HG02840 (cell line): Measurements from ENCODE around the gene SRP14.
A peak's percentile ranks its signal among the peaks of the same experiment; 100 is the strongest.
"Not testable (repeated sequence)": the region's sequence is repeated elsewhere in the genome, so short reads cannot be mapped to it uniquely, and the experiment has no call there.

Experiments used
- ATAC-seq: cut with Tn5 transposase; IDR thresholded peaks from one replicate; pipeline ENCODE4 v1.9.1; 2021; ENCODE audit warnings: mild to moderate bottlenecking, moderate library complexity, moderate number of reproducible peaks; ENCODE audit not compliant: unreplicated experiment, low FRiP score

The SRP14 gene

GRCh38 chr15:40052604-40053003 is 13.6 kb upstream of the SRP14 start:
- no peak for ATAC-seq

DNA sequence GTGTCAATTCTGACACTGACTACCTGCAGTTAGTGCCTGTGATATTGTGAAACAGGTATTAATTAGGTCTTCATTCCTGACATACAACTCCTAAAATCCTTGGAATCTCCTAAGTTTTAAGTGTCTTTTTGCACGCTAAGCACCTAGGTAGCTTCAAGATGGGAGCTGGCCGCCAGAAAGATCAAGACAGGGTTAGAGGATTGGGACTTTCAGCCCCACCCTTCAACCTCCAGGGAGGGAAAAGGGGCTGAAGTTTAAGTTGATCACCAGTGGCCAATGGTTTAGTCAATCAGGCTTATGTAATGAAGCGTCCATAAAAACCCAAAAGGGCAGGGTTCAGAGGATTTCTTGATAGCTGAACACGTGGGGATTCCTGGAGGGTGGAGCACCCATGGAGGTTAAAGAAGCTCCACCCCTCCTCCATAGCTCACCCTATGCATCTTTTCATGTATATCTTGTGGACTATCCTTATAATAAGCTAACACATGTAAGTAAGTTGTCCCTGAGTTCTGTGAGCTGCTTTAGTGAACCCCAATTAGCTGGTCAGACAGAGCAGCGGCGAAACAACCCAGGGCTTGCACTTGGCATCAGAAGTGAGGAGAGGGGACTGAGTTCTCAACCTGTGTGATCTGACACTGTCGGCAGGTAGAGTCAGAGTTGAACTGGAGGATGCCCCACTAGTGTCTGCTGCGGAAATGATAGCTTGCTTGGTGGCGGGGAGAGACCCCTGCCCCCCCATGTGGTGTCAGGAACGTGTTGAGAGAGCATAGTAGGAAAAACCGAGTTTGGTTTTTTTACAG is 12.8 kb upstream of the SRP14 start:
- ATAC-seq = no peak

GRCh38 chr15:40050788-40051470 is 11.9 kb upstream of the SRP14 start:
- no peak for ATAC-seq

- no peak for ATAC-seq
These were observed 10.0 kb upstream of the SRP14 start for GRCh38 chr15:40048926-40049475.

DNA sequence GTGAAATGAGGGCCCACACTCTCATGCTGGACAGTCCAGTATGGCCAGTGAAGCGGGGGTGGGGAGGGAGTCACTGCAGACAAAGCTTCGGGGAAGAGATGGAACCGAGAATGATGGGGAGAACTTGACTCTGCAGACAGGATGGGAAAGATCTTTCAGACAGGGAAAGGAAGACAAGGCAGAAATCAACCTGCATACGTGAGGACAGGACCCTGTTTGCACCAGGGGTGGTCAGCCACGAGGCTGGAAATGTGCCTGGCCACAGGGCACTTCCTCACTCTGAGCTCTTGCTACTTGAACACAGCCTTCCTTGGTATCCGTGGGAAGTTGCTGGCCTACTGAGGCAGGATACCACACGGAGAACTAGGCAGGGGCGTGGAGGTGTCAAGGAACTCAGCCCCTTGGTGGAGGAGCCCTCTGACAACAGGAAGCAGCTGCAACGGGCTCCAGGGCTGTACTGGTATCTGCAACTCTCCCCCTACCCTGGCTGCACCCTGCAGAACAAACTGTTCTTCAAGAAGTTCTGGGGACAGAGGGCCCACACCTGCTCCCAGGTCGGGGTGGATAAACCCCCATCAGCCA is 9.3 kb upstream of the SRP14 start:
- ATAC-seq = no peak

DNA sequence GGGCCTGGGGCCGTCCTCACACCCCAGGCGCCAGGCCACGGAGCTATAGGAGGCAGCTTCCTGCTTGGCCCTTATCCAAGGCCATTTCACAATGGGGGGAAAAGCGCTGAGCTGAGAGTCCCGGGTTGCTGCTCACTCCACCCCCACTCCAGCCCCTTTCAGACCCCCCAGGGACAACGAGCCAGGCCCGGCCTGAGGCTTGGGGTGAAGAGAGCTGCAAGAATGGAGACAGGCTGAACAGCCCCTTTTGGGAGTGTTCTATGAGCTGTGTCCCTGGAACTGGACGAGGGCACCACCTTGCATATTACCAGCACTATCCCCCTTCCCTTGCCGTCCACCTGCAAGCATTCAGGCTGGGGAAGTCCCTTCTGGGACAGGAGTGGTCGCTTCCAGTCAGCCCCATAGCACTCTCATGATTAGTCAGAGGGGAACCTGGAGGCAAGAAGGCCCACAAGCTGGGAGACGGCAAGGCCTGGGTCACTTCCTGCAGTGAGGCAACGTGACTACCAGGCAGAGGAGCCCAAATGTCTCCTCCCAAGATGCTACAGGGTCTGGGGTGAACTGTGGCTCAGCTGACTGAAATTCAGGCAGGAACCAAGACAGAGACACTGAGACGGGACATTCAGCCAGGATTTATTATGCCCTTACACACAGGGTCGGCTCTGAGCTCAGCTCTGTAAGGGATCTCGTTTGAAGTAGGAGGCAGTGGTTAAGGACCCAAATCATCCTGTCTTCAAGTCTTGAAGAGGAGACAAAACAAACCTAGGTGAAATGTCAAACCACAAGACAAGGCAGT is 8.6 kb upstream of the SRP14 start:
- peak; percentile 49 for ATAC-seq

GRCh38 chr15:40046721-40047414 is 7.9 kb upstream of the SRP14 start:
- ATAC-seq = no peak

GRCh38 chr15:40045572-40046217 is 6.7 kb upstream of the SRP14 start:
- ATAC-seq = peak; percentile 16

DNA sequence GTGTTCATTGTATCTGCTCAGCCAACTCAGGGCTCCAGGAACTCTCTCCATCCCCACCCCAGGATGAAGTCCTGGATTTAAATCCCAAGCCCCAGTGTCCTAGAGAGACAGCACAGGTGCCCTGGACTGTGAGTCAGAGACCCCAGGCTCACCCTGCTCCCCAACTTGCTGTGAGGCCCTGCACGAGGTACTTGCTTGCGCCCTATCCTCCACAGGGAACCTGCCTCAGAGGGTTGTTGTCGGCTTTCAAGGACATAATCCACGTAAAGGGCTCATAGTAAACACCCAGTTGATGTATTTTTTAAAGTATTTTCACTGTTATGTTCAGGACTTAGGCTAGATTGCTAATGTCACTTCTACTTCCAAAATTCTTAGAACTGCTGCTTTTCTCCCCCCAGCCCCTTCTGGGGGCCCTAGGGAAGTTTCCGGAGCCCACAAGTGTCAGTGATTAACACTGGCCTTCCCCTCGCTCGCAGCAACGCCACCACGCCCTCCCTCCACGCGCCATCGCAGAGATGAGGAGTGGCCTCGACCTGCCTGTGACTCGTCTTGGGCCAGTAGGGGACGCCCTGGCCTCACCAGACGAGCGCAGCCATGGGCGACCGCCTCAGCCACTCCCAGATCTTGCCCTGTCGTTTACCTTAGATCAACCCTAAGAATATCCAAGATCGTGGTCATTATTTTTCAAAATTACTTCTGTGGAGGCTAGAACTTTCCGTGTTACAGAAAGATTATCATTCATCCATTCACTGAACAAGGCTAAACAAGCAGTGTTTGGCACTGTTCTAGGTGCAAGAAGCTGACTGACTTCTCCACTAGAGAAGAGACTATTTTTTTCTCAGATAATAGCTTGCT is 6.0 kb upstream of the SRP14 start:
- ATAC-seq = peak; percentile 75

- ATAC-seq = no peak
These were observed 5.1 kb upstream of the SRP14 start for GRCh38 chr15:40043927-40044716.

- ATAC-seq = no peak
These were observed 3.9 kb upstream of the SRP14 start for GRCh38 chr15:40042791-40043320.

- ATAC-seq = no peak
These were observed 1.8 kb upstream of the SRP14 start for GRCh38 chr15:40040770-40041169.

GRCh38 chr15:40040293-40040635 is 1.3 kb upstream of the SRP14 start:
- ATAC-seq = no peak

DNA sequence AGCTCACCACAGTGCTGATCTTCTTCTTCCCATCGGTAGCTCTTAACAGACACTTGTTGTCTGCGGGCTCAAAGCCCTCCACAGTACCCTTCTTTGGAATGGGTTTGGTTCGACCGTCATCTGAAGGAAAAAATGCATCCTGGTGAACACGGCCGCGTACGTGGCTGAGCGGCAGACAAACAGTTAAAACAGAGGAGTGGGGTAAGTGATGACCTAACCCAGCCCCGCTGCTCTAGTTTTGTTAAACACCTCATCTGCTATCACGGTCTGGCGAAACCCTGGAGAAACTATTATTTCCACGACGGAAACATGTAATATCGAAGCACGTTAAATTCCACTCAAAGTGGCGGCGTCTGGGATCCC is 725 bp downstream of the SRP14 start:
- no peak for ATAC-seq

- no peak for ATAC-seq
These were observed 1.3 kb downstream of the SRP14 start for GRCh38 chr15:40037721-40038120.

- not testable (repeated sequence) for ATAC-seq
These were observed 3.8 kb downstream of the SRP14 start for GRCh38 chr15:40035182-40035581.

- ATAC-seq = no peak
These were observed 4.6 kb downstream of the SRP14 start for GRCh38 chr15:40034186-40034946.
